Measurements from ENCODE around the gene XG. TPM values are rescaled to one million over a fixed set of nuclear protein-coding genes. Genes with fewer than 3 reads are reported as not detected.

The XG gene
- total and polyA plus RNA-seq, 2 of the 8 experiments (the other 6 are each of a cell fraction or from before 2014, with no cell fraction given) = 0.33 to 0.78 TPM

GRCh38 chrX:2859197-2859797, 107.5 kb downstream of the XG start (continued):
- no peak for TF ChIP-seq RNF2 (IDR thresholded peaks at IDR 0.05; ENCODE audit: borderline replicate concordance, low read depth, low read length, missing control alignments, poor library complexity, severe bottlenecking)
- no peak for TF ChIP-seq CREB1 (IDR thresholded peaks at IDR 0.05)
- TF ChIP-seq MAFK (IDR thresholded peaks at IDR 0.05; ENCODE audit: low read depth, low read length) = no peak
- TF ChIP-seq SIX5 (IDR thresholded peaks at IDR 0.05; ENCODE audit: low read depth, low read length) = no peak
- no peak for TF ChIP-seq ATF2 (IDR thresholded peaks at IDR 0.05; ENCODE audit: low read length)
- TF ChIP-seq KDM1A (IDR thresholded peaks at IDR 0.05; ENCODE audit: borderline replicate concordance, low read length) = no peak
- no peak for TF ChIP-seq TCF12 (IDR thresholded peaks at IDR 0.05; ENCODE audit: low read depth, low read length)
